GM18867 (cell line): ENCODE results near the gene PLA2G1B.

Source experiments
- ATAC-seq: cut with Tn5 transposase; IDR thresholded peaks from one replicate; pipeline ENCODE4 v1.9.1; 2021; ENCODE audit warnings: mild to moderate bottlenecking, moderate library complexity; ENCODE audit not compliant: unreplicated experiment

PLA2G1B gene

DNA sequence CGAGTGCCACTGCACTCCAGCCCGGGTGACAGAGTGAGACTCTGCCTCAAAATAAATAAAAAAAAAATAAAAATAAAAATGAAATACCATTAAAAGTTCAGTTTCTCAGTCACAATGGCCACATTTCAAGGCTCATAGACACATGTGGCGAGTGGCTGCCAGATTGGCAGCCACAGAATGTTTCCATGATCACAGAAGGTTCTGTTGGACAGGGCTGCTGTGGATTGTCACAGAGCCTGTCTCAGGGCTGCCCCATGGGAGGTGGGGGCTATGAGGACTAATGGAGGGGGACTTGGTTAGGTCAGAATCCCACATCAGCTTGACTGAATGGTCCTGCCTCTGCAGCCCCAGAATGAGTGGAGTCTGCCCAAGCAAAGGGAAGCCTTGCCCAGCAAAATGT, 3.8 kb upstream of the PLA2G1B start:
- no peak for ATAC-seq

DNA sequence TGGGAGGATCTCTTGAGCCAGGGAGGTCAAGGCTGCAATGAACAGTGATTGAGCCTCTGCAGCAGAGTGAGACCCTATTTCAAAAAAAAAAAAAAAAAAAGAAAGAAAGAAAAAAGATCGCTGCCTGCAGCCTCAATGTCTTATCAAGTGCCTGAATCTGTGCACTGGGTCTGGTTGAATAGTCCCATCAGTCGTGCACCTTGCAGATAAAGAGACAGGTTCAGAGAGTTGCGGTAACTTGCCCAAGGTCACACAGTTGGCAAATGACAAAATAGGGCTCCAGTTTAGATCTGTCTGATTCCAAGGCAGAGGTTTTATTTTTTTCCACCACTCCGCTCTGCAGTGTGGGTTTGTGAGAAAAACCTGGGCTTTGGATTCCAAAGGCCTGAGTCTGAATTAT, 649 bp upstream of the PLA2G1B start:
- ATAC-seq: no peak

DNA sequence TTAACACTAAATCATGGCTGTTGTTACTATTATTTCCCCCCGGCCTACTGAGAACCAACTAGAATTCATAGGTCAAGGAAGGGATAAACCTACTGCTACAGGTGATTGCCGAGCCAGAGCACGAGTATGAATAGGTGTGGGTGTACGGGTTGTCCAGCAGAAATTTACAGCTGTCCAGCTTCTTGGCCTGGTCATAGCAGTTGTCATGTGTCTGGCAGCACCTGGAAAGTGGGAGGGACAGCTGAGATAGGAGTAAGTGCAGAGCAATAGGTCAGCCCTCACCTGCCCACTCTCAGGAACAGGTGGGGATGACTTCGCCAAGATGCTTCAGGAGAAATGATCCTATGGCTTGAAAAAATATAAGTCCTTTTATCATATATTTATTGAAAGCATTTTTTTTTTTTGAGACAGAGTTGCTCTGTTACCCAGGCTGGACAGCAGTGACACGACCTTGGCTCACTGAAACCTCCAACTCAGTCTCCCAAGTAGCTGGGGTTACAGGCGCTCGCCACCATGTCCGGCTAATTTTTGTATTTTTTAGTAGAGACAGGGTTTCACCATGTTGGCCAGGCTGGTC, 2.6 kb downstream of the PLA2G1B start:
- no peak for ATAC-seq

DNA sequence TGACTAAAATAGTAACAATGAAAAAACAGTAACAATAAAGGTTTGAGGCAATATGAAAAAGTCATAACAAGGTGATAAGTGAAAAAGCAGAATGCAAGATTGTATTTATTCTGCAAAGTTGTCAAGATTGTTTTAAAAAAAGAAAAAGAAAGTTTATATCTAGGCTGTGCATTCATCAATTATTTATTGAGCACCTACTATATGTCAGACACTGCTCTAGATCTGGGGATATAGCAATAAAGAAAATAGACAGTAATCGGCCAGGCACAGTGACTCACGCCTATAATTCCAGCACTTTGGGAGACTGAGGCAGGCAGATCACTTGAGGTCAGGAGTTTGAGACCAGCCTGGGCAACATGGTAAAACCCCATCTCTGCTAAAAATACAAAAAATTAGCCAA, 3.8 kb downstream of the PLA2G1B start:
- no peak for ATAC-seq

DNA sequence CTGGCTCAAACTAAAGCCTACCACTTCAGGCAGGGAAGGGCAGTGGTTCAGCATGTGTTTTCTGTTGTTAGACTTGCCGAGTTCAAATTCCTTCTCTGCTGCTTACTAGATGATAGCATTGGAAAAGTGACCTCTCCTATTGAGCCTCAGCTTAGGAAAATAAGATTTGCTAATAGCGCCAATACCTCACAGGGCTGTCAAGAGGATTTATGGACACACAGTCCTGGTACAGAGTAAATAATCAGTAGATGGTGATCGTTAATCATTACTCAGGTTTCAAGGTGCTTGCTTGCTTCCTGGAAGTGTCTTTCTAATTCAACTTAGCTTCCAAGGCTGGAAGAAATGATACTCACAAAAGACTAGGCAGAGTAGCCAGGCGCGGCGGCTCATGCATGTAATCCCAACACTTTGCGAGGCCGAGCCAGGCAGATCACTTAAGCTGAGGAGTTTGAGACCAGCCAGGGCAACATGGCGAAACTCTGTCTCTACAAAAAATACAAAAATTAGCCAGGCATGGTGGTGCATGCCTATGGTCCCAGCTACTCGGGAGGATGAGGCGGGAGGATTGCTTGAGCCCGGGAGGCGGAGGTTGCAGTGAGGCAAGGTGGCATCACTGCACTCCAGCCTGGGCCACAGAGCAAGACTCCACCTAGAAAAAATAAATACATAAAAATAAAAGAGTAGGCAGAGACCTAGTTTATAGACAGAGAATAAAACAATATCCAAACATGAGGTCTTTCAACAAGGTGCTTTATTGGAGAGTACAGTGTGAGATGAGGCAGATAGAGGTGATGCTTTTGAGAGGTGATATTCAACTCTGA, 6.0 kb downstream of the PLA2G1B start:
- ATAC-seq: no peak

DNA sequence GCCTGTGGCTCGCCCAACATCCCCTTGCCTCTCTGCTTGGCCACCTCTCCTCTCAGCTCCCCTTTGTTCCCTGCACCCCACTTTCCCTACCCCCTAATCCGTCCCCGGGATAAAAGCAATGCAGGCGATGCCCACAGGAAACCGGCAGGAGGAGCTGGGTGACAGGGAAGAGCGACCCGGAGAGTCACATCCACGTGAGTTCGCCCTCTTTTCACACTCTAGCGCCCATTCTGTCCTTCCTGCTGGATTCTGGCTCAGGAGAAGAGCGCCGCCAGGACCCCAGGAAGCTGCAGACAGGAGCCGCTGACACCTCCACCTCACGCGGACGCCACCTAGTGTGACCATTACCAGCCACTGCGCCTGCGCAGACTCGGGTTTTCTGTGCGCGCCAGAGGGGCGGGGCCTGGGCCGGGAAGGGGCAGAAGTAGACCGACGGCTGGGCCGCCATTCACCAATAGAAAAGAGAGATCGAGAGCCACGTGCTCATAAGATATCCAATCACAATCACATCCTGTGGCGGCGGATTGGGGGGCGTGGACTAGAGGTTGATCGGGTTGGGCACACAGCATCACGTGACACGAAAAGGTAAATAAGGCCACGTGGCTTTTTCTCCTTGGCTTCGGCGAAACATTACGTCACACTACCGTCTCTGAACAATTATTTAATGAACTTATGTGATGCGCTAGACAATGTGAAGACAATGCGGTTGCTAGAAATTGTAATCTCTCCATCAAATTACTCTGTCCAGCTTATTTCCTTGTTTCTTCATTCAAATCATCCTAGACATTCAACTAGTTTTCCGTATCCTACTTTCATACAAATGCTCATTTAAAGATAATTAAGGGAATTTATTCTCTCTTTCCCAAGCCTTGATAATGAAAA, 10.1 kb downstream of the PLA2G1B start:
- peak; percentile 99 for ATAC-seq

DNA sequence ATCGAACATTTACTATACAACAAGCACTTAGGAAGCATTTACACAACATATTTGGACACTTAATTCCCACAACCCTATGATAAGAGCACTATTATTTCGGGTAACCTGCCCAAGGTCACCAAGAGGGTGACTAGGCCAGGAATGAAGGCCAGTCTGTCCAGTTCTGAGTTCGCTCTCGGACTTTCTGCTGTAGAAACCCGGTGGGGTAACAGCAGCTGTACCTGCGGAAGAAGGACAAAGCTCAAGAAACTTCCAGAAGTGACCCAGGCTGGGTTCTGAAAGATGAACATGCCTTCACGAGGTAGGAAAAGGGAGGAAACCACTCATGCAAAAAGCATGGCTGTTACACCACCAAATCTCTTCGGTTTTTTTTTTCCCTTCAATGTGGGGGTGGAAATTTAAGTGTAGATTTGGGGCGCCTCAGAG, 10.8 kb downstream of the PLA2G1B start:
- no peak for ATAC-seq

DNA sequence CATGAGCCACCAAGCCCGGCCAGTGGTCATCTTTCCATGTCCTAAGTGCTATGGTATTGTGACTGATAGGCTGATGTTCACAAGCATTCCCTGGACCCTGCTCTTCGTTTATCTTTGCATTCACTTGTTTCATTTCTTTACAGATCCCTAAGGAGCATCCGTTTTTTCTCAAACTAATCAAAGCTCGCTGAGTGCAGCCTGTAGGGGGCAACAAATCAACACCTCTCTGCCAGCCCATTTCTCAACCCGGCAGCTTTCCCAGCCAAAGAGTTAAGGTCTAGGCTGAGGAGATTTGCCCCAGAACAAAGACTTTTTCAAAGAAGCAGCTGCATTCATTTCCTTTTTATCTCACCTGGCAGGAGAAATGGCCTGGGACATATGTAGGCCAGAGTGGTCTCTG, 13.4 kb downstream of the PLA2G1B start:
- no peak for ATAC-seq

DNA sequence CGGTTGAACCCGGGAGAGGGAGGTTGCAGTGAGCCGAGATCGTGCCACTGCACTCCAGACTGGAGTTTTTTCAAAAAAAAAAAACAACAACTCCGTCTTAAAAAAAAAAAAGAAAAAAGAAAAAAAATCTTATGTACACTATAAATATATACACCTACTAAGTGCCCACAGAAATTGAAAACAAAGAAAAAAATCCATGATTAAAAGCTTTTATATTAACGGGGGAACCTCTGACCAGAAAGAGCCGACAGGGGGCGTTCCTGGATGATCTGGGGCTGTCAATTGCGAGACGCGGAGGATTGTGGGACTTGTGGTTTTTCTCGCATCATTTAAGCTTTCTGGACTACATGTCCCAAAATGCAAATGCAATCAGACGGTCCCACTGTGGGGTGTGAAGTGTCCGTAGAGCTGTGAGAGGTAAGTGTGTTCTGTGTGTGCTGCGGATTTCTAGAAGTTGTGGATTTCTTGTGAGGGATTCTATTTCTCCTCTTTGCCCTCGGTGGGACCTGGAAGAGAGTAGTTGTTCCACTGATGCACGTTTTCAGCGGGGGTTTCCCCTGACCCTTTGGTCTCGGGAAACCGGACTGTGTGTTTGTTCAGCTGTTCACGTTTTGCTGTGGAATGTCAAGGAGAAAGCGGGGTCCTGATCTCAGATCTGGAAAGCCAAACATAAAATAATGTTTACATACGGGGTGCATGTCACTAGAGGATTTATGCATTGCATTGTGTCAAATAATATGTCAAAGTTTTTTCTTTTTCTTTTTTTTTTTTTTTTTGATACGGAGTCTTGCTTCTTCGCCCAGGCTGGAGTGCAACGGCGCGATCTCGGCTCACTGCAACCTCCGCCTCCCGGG, 25.4 kb downstream of the PLA2G1B start, which contains the start of gene SIRT4:
Gene SIRT4, plus strand, starts transcription at position 360 of the 854 bp plus-strand sequence. CDS start 1,241 bp downstream, outside the sequence.
- peak; percentile 96 for ATAC-seq

DNA sequence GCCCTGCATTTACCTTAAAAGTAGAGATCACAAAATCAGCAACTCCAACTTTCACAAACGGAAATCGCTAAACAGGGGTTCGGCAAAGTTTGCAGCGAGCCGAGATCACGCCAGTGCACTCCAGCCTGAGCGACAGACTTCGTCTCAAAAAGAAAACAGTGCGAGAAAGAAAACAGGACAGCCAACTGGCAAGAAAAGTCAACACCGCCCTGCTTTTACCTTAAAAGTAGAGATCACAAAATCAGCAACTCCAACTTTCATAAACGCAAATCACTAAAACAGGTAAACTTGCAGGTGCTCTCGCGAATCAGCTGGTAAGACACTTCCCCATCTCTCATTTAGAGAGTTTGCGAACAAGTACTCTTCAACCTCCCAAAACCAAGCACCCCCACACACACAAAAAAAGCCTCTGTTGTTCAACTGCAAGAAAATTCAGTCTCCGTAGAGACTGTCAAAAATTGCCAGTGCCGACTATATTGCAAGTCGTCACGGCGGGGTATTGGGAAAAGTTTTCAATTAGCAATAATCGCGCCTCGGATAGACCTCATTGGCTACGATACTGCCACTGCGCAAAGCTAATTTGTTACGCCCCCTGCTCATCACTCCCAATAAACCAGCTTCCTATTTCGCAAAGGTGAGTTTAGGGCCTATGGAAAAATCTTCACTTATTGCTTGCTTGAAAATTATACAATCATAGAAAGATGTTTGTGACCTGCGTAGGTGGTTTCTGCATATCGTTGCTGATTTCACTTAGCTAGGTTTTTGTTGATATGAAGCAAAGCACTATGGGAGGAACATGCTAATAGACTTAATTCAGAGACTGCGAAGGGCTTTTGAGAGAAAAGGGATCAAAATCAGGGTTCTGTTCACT, 34.7 kb downstream of the PLA2G1B start, which contains the start of gene RNU4-1:
Gene RNU4-1, minus strand, starts transcription at position 577 of the 871 bp plus-strand sequence.
- peak; percentile 48 for ATAC-seq

DNA sequence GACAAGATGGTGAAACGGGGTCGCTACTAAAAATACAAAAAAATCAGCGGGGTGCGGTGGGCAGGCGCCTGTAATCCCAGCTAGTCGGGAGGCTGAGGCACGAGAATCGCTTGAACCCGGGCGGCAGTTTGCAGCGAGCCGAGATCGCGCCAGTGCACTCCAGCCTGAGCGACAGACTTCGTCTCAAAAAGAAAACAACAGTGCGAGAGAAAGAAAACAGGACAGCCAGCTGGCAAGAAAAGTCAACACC, 35.2 kb downstream of the PLA2G1B start:
- ATAC-seq: peak; percentile 8

DNA sequence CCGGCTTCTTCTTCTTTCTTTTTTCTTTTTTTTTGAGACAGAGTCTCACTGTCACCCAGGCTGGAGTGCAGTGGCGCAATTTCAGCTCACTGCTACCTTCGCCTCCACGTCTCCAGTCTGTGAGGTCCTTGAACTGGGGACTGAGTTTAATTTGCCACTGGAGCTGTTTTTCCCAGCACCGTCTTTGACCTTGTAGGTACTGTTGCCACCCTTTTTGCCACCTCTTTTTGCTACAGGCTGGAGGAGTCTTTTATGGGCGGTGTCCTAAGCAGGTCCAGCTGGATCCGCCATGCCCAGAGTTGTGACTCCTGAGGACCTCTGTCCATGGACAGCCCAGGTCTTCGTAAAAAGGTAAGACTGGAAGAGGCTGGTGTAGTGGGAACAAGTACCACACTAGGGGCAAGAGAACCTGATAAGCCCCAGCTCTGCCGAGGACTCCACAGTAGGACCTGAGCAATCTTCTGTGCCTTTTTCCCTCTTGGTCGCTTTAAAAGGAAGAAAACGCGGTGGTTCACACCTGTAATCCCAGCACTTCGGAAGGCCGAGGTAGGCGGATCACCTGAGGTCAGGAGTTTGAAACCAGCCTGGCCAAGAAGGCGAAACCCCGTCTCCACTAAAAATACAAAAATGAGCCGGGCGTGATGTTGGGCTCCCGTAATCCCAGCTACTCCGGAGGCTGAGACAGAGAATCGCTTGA, 36.8 kb downstream of the PLA2G1B start:
- no peak for ATAC-seq

DNA sequence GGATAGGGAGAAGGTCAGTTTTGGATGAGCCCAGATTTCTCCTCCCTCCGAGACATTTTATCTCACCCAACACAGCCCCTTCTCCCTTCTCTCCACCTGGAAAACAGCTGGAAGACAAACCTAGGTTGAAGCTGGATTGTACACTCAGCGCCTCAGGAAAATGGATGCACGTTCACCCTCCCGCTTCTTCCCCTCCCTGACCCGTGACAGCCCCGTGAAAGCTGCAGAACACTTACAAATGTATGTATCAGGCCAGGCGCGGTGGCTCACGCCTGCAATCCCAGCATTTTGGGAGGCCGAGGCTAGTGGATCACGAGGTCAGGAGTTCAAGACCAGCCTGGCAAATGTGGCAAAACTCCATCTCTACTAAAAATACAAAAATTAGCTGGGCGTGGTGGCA, 40.1 kb downstream of the PLA2G1B start:
- no peak for ATAC-seq

DNA sequence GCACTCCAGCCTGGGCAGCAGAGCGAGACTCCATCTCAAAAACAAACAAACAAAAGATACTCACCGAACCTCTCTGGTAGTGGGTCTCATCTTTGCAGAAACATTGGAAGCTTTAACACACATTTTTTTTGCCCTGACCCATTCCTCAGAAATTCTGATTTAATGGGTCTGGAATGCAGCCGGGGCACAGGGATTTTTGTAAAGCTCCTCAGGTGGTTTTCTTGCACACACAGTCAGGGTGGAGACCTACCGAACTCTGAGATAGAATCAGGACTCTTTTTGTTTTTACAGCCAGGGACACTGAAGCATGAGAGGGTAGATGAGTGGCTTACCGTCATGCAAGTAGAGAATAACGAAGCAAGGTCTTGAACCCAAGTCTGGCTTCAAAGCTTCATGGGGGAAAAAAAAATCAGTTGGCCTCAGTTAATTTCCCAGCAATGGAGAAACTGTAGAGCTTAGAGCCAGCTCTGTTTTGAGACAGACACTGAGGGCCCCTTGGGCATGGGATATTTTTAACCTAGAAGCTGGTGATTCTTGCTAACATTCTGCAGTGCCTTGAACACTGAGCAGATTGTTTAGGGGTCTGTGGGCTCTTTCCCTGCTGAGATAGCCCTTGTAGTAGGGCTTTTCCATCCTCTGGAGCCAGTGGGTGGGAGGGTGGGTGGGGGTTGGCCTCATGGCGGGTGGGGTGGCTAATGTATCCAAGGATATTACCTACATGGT, 40.6 kb downstream of the PLA2G1B start:
- no peak for ATAC-seq

DNA sequence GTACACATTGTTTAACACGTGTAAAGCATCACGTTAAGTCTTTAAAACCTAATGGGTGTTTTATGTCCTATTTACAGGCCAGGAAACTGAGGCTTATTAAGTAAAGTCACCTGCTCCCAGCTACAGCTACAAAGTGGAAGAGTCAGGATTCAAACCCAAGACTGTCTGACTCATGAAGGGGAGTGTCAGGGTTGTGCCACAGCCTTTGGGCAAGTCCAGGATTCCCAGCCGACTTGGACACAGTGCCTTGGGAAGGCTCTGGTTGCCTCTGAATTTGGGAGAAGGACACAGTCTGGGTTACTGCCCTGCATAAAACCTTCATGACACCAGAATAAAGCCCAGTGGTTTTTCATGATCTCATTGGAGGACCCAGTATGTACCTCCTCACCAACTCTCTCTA, 43.2 kb downstream of the PLA2G1B start:
- ATAC-seq: no peak

DNA sequence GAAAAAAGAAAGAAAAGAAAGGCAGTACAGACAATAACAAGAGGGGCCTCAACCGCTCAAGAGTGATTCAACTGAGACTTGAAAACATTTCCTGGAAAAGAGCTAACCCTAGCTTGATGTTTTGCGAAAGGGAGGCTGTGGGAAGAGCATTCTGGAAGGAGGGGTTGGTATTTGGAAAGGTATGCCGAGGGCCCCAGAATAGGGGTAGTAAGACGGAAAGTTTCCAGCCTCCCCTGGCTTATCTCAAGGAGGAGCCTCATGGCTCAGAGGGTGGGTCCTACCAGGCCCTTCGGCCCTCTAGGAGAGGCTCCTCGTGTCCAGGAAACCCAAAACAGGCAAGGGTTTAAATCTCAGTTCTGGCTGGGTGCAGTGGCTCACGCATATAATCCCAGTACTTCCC, 44.3 kb downstream of the PLA2G1B start:
- no peak for ATAC-seq

DNA sequence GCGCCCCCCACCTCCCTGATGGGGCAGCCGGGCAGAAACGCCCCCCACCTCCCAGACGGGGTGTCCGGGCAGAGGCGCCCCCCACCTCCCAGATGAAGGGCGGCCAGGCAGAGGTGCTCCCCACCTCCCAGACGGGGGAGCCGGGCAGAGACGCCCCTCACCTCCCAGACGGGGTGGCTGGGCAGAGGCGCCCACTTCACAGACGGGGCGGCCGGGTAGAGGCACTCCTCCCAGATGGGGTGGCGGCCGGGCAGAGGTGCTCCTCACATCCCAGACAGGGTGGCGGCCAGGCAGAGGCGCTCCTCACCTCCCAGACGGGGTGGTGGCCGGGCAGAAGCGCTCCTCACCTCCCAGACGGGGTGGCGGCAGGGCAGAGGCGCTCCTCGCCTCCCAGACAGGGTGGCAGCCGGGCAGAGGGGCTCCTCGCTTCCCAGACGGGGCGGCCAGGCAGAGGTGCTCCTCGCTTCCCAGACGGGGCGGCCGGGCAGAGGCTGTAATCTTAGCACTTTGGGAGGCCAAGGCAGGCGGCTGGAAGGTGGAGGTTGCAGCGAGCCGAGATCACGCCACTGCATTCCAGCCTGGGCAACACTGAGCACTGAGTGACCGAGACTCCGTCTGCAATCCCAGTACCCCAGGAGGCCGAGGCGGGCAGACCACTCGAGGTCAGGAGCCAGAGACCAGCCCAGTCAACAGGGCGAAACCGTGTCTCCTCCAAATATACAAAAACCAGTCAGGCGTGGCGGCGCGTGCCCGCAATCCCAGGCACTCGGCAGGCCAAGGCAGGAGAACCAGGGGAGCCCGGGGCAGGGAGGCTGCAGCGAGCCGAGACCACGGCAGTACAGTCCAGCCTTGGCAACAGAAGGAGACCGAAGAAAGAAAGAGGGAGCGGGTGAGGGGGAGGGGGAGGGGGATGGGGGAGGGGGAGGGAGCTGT, 49.2 kb downstream of the PLA2G1B start:
- no peak for ATAC-seq
